H1 (cell line): ENCODE measurements around the gene KLRF1. TPM values are rescaled to one million over a fixed set of nuclear protein-coding genes. Genes with fewer than 3 reads are reported as not detected.

Source experiments
- CTCF ChIA-PET: fragments of 300-600 bp; sonication (Branson Sonifier 250); formaldehyde crosslinking; loops from one replicate; lab custom pipeline; 2021; ENCODE audit not compliant: partially characterized antibody; lab: Charles Lee
- POLR2A ChIA-PET: fragments of 300-600 bp; sonication (Branson Sonifier 250); formaldehyde crosslinking; loops from one replicate; lab custom pipeline; 2021; ENCODE audit warnings: inconsistent platforms; ENCODE audit not compliant: partially characterized antibody; lab: Charles Lee
- DNase-seq, 2 experiments: peaks; one replicate each; pipeline versions ENCODE4 v3.0.0 to v3.0.0-alpha.2; 2010 to 2022; ENCODE audit warnings: low spot score in 2 of 2, low read depth in 1 of 2, mixed read lengths in 1 of 2
- FAIRE-seq: peaks from 2 replicates; lab custom pipeline; 2011; peaks lifted over from hg19 to GRCh38; lab: Jason Lieb, UNC
- H2AFZ ChIP-seq: 2 replicates; pipeline ENCODE4 v1.8.1; 2012; ENCODE audit warnings: low read length, inconsistent platforms
- H2AK5ac ChIP-seq: 2 replicates; pipeline ENCODE4 v1.6.1; 2013; ENCODE audit warnings: low read depth, low read length
- H2BK120ac ChIP-seq: replicated peaks from 2 replicates; pipeline ENCODE3; 2013; ENCODE audit warnings: low read depth, low read length, inconsistent platforms
- H2BK12ac ChIP-seq: 2 replicates; pipeline ENCODE4 v1.6.1; 2013; ENCODE audit warnings: low read depth, low read length
- H2BK15ac ChIP-seq: 2 replicates; pipeline ENCODE4 v1.6.1; 2013; ENCODE audit warnings: low read length
- H2BK20ac ChIP-seq: 2 replicates; pipeline ENCODE4 v1.6.1; 2013; ENCODE audit warnings: low read length
- H2BK5ac ChIP-seq: 2 replicates; pipeline ENCODE4 v1.6.1; 2013; ENCODE audit warnings: low read depth, low read length
- H3K14ac ChIP-seq: 2 replicates; pipeline ENCODE4 v1.6.1; 2013; ENCODE audit warnings: inconsistent platforms; ENCODE audit not compliant: insufficient read length
- H3K18ac ChIP-seq: 2 replicates; pipeline ENCODE4 v1.6.1; 2013; ENCODE audit warnings: low read length; ENCODE audit errors: extremely low read depth
- H3K23ac ChIP-seq: 2 replicates; pipeline ENCODE4 v1.6.1; 2013; ENCODE audit warnings: inconsistent platforms; ENCODE audit not compliant: insufficient read length
- H3K23me2 ChIP-seq: 2 replicates; pipeline ENCODE4 v1.6.1; 2013; ENCODE audit warnings: low read depth, low read length
- H3K27ac ChIP-seq: 2 replicates; pipeline ENCODE4 v1.6.1; 2011; ENCODE audit warnings: low read depth, low read length, inconsistent platforms
- H3K27me3 ChIP-seq, 4 experiments: replicated peaks in 1 of 4; 1 replicate in 1 of 4; 2 replicates in 3 of 4; pipeline versions ENCODE4 v1.6.1 to v1.8.1; 2011 to 2013; ENCODE audit warnings: low read length in 3 of 4, mild to moderate bottlenecking in 3 of 4, inconsistent platforms in 2 of 4, mixed read lengths in 2 of 4, moderate library complexity in 1 of 4; ENCODE audit not compliant: control insufficient read depth in 3 of 4, insufficient read depth in 3 of 4; ENCODE audit errors: extremely low read depth in 1 of 4
- H3K36me3 ChIP-seq, 4 experiments: 2 replicates each; pipeline versions ENCODE4 v1.6.1 to v1.8.1; 2011 to 2013; ENCODE audit warnings: mild to moderate bottlenecking in 4 of 4, low read length in 3 of 4, moderate library complexity in 2 of 4, control low read depth in 1 of 4, inconsistent platforms in 1 of 4; ENCODE audit not compliant: insufficient read depth in 4 of 4, control insufficient read depth in 2 of 4
- H3K4ac ChIP-seq: replicated peaks from 2 replicates; pipeline ENCODE3; 2013; ENCODE audit warnings: low read length, low read depth, mixed read lengths, inconsistent platforms; ENCODE audit not compliant: insufficient read length
- H3K4me1 ChIP-seq, 4 experiments: replicated peaks in 1 of 4; 1 replicate in 1 of 4; 2 replicates in 3 of 4; pipeline versions ENCODE4 v1.6.1 to v1.8.1; 2011 to 2013; ENCODE audit warnings: low read length in 3 of 4, inconsistent platforms in 2 of 4, mixed read lengths in 1 of 4; ENCODE audit not compliant: insufficient read depth in 4 of 4, control insufficient read depth in 3 of 4
- H3K4me2 ChIP-seq, 2 experiments: 2 replicates each; pipeline versions ENCODE4 v1.6.1 to v1.8.1; 2011 to 2013; ENCODE audit warnings: low read depth in 2 of 2, low read length in 2 of 2, control low read depth in 1 of 2, inconsistent platforms in 1 of 2, mild to moderate bottlenecking in 1 of 2; ENCODE audit not compliant: insufficient read depth in 1 of 2
- H3K4me3 ChIP-seq, 4 experiments: fragments of 200-600, 300-600 bp in 1 of 4; sonication (generic), shearing (Covaris generic), sonication (Bioruptor Twin) in 1 of 4; 2 replicates each; pipeline versions ENCODE4 v1.5.1 to v1.8.1; 2011 to 2016; ENCODE audit warnings: low read length in 4 of 4, low read depth in 3 of 4, control low read depth in 2 of 4, inconsistent platforms in 2 of 4, mild to moderate bottlenecking in 2 of 4, mixed read lengths in 1 of 4, moderate library complexity in 1 of 4; ENCODE audit not compliant: insufficient read depth in 2 of 4; ENCODE audit errors: extremely low read depth in 1 of 4
- H3K56ac ChIP-seq: replicated peaks from 2 replicates; pipeline ENCODE3; 2013; ENCODE audit warnings: low read depth, mild to moderate bottlenecking, mixed read lengths, low read length, inconsistent platforms; ENCODE audit not compliant: insufficient read length
- H3K79me1 ChIP-seq: 2 replicates; pipeline ENCODE4 v1.6.1; 2013; ENCODE audit warnings: low read depth, low read length, control low read depth
- H3K79me2 ChIP-seq, 2 experiments: 2 replicates each; pipeline versions ENCODE4 v1.6.1 to v1.8.1; 2012 to 2013; ENCODE audit warnings: low read length in 2 of 2, mild to moderate bottlenecking in 2 of 2, inconsistent platforms in 1 of 2; ENCODE audit not compliant: insufficient read depth in 2 of 2, control insufficient read depth in 1 of 2
- H3K9ac ChIP-seq, 4 experiments: replicated peaks in 1 of 4; 1 replicate in 1 of 4; 2 replicates in 3 of 4; pipeline versions ENCODE4 v1.6.1 to v1.8.1; 2011 to 2013; ENCODE audit warnings: low read depth in 3 of 4, low read length in 3 of 4, control low read depth in 2 of 4, mild to moderate bottlenecking in 2 of 4, moderate library complexity in 2 of 4, inconsistent platforms in 1 of 4; ENCODE audit errors: extremely low read depth in 1 of 4
- H3K9me3 ChIP-seq, 2 experiments: 2 replicates each; pipeline versions ENCODE4 v1.6.1 to v1.8.1; 2012 to 2013; ENCODE audit warnings: mild to moderate bottlenecking in 2 of 2, moderate library complexity in 2 of 2, control low read depth in 1 of 2, inconsistent platforms in 1 of 2, low read depth in 1 of 2, low read length in 1 of 2, mixed read lengths in 1 of 2; ENCODE audit not compliant: insufficient read depth in 2 of 2
- H4K20me1 ChIP-seq, 2 experiments: replicated peaks in 1 of 2; 2 replicates each; pipeline versions ENCODE3 to v1.8.1; 2011 to 2013; ENCODE audit warnings: inconsistent platforms in 2 of 2, low read length in 2 of 2, mild to moderate bottlenecking in 1 of 2; ENCODE audit not compliant: insufficient read depth in 2 of 2, control insufficient read depth in 1 of 2
- H4K5ac ChIP-seq: 2 replicates; pipeline ENCODE4 v1.6.1; 2013; ENCODE audit warnings: low read length, low read depth, mixed read lengths, inconsistent platforms; ENCODE audit not compliant: insufficient read length
- H4K8ac ChIP-seq: 2 replicates; pipeline ENCODE4 v1.8.0; 2013; ENCODE audit warnings: mild to moderate bottlenecking, moderate library complexity, low read length, inconsistent platforms; ENCODE audit not compliant: insufficient read depth; ENCODE audit errors: extremely low read depth
- H4K91ac ChIP-seq: replicated peaks from 2 replicates; pipeline ENCODE3; 2013; ENCODE audit warnings: low read length, mixed read lengths, inconsistent platforms; ENCODE audit not compliant: insufficient read length
- ASH2L ChIP-seq: fragments of 200-600, 300-600 bp; sonication (generic); IDR thresholded peaks from one replicate; pipeline ENCODE4 v1.7.1; 2017; ENCODE audit warnings: low read length
- BACH1 ChIP-seq: IDR thresholded peaks from 2 replicates; pipeline ENCODE4 v1.6.1; 2012; ENCODE audit warnings: low read length, improper control_type of control experiment
- CBX8 ChIP-seq: fragments of 300-800, 300-1000 bp; sonication (generic); IDR thresholded peaks from 2 replicates; pipeline ENCODE4 v1.7.1; 2016; ENCODE audit warnings: low read depth, low read length, borderline replicate concordance
- CEBPB ChIP-seq: IDR thresholded peaks from 2 replicates; pipeline ENCODE4 v1.6.1; 2012; ENCODE audit warnings: low read depth, low read length
- POLR2A ChIP-seq, 2 experiments: IDR thresholded peaks; 1 replicate in 1 of 2; 2 replicates in 1 of 2; pipeline ENCODE4 v1.6.1; 2011; ENCODE audit warnings: low read depth in 2 of 2, low read length in 2 of 2, mild to moderate bottlenecking in 2 of 2; ENCODE audit errors: control extremely low read depth in 1 of 2
- POU5F1 ChIP-seq: IDR thresholded peaks from 2 replicates; pipeline ENCODE4 v1.6.1; 2011; ENCODE audit warnings: low read depth, mild to moderate bottlenecking, low read length, moderate library complexity
- RNF2 ChIP-seq: fragments of 200-900, 300-1000 bp; sonication (generic); IDR thresholded peaks from 2 replicates; pipeline ENCODE4 v1.7.1; 2016; ENCODE audit warnings: borderline replicate concordance, low read depth, mild to moderate bottlenecking, antibody characterized with exemption, low read length; ENCODE audit not compliant: poor library complexity, severe bottlenecking; ENCODE audit errors: missing control alignments
- SAP30 ChIP-seq: fragments of 300-600 bp; sonication (generic); IDR thresholded peaks from 2 replicates; pipeline ENCODE4 v1.7.1; 2012; ENCODE audit warnings: low read length, moderate library complexity, mild to moderate bottlenecking, inconsistent platforms; ENCODE audit not compliant: insufficient read depth, insufficient replicate concordance
- SIRT6 ChIP-seq: IDR thresholded peaks from one replicate; pipeline ENCODE4 v1.7.1; 2012; ENCODE audit warnings: low read length, inconsistent platforms
- SP1 ChIP-seq: IDR thresholded peaks from 2 replicates; pipeline ENCODE4 v1.6.1; 2011; ENCODE audit warnings: low read depth, low read length
- SP2 ChIP-seq: IDR thresholded peaks from 2 replicates; pipeline ENCODE4 v1.6.1; 2012; ENCODE audit warnings: mild to moderate bottlenecking, low read length, inconsistent platforms
- TAF1 ChIP-seq: IDR thresholded peaks from 2 replicates; pipeline ENCODE4 v1.6.1; 2011; ENCODE audit warnings: mild to moderate bottlenecking, low read depth, low read length
- TBP ChIP-seq: IDR thresholded peaks from 2 replicates; pipeline ENCODE4 v1.6.1; 2011; ENCODE audit warnings: low read depth, low read length, improper control_type of control experiment
- YY1 ChIP-seq: IDR thresholded peaks from 2 replicates; pipeline ENCODE4 v1.6.1; 2011; ENCODE audit warnings: low read depth, mild to moderate bottlenecking, low read length
- ZNF274 ChIP-seq: IDR thresholded peaks from 2 replicates; pipeline ENCODE4 v1.7.0; 2012; ENCODE audit warnings: low read length, borderline replicate concordance; ENCODE audit errors: extremely low read depth
- WGBS, 2 experiments: shearing (Covaris generic) in 1 of 2; methylation state at CpG; one replicate each; pipeline versions ENCODE4 v1.1.6 to v1.1.7; 2013 to 2015; ENCODE audit warnings: low lambda C conversion rate in 2 of 2, mixed read lengths in 2 of 2, inconsistent platforms in 1 of 2, low coverage in 1 of 2, missing lambda C conversion rate in 1 of 2; ENCODE audit not compliant: insufficient replicate concordance in 2 of 2, insufficient coverage in 1 of 2, insufficient read length in 1 of 2; ENCODE audit errors: extremely low coverage in 1 of 2, missing lambda C conversion rate in 1 of 2; 5-methylcytosine and 5-hydroxymethylcytosine counted together
- polyA plus RNA-seq, 7 experiments: library from polyadenylated mRNA; depleted of rRNA in 3 of 7; stranded (reverse) in 5 of 7; unstranded in 2 of 7; fragments of >200 nt in 5 of 7; fragments of 200-250 nt in 2 of 7; gene quantifications; 1 replicate in 5 of 7; 2 replicates in 1 of 7; 4 replicates in 1 of 7; pipeline versions ENCODE4 v1.2.1 to v1.2.3, GENCODE V29; 2011 to 2013; ENCODE audit warnings: missing spikeins in 2 of 7, mixed read lengths in 2 of 7
- total RNA-seq: library from RNA; stranded (reverse); fragmentation: NEBNext Ultra II Directional; extraction: Animal tissue kit (Norgen Biotek cat#: 25700); gene quantifications from 2 replicates; pipeline ENCODE4 v1.2.1, GENCODE V29; 2021
- TF ChIP-seq, protein P1 (sequence below): IDR thresholded peaks from 2 replicates; pipeline ENCODE4 v1.6.1; 2012; ENCODE audit warnings: inconsistent platforms

Gene KLRF1
- total and polyA plus RNA-seq, 2 of the 8 experiments (the other 6 are each of a cell fraction or from before 2014, with no cell fraction given): not detected

- no peak for FAIRE-seq
- no peak overlapping the region for H3K18ac ChIP-seq
- H3K27ac ChIP-seq: no peak overlapping the region
Measured at GRCh38 chr12:9843407-9843806, 16.1 kb downstream of the KLRF1 start.

More at GRCh38 chr12:9843407-9843806, 16.1 kb downstream of the KLRF1 start:
- no peak overlapping the region for H4K5ac ChIP-seq
- no peaks in the 10 kb centered on the region for H3K23me2 ChIP-seq
- no peak overlapping the region for H3K9ac ChIP-seq
- H3K4me1 ChIP-seq: no peaks in the 10 kb centered on the region
- H4K20me1 ChIP-seq: no peaks in the 10 kb centered on the region
- H3K36me3 ChIP-seq: no peaks in the 10 kb centered on the region
- ChIA-PET POLR2A (no interaction called here), CTCF (no interaction called here)
- DNase-seq: no peak
- H3K9me3 ChIP-seq: no peaks in the 10 kb centered on the region
- no peak overlapping the region for H2BK12ac ChIP-seq
- H3K4me3 ChIP-seq: no peak overlapping the region
- no peak overlapping the region for H2BK5ac ChIP-seq
- H3K79me1 ChIP-seq: no peaks in the 10 kb centered on the region
- no peak overlapping the region for H3K56ac ChIP-seq
- TF ChIP-seq RNF2 (no peak), SAP30 (no peak), TAF1 (no peak), ASH2L (no peak), SP1 (no peak), BACH1 (no peak), ZNF274 (no peak), POU5F1 (no peak), YY1 (no peak), SP2 (no peak), CEBPB (no peak), CBX8 (no peak), SIRT6 (no peak), TBP (no peak), POLR2A (IDR thresholded peaks at IDR 0.05; ENCODE audit: control extremely low read depth in 1 of 2, low read depth in 2 of 2, low read length in 2 of 2) (no peak)
- TF ChIP-seq, protein P1, sequence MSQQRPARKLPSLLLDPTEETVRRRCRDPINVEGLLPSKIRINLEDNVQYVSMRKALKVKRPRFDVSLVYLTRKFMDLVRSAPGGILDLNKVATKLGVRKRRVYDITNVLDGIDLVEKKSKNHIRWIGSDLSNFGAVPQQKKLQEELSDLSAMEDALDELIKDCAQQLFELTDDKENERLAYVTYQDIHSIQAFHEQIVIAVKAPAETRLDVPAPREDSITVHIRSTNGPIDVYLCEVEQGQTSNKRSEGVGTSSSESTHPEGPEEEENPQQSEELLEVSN: no peak
- H3K14ac ChIP-seq: no peak overlapping the region
- no peaks in the 10 kb centered on the region for H3K27me3 ChIP-seq
- no peak overlapping the region for H2BK120ac ChIP-seq
- H4K8ac ChIP-seq: no peak overlapping the region
- no peak overlapping the region for H3K4ac ChIP-seq
- no peak overlapping the region for H2BK15ac ChIP-seq
- no peak overlapping the region for H3K23ac ChIP-seq
- H4K91ac ChIP-seq: no peak overlapping the region
- no peaks in the 10 kb centered on the region for H3K79me2 ChIP-seq
- H3K4me2 ChIP-seq: no peak overlapping the region
- no peak overlapping the region for H2BK20ac ChIP-seq
- no peak overlapping the region for H2AK5ac ChIP-seq
- no peak overlapping the region for H2AFZ ChIP-seq
- 91% methylated on average over 3 of the region's 3 CpGs; no CpG with 5 or more reads in 1 of the 2 experiments for WGBS, 2 experiments
